HG03175 (cell line): Measurements from ENCODE around the gene CTNNB1.

Source experiments
- ATAC-seq: cut with Tn5 transposase; IDR thresholded peaks from one replicate; pipeline ENCODE4 v1.9.1; 2021; ENCODE audit warnings: mild to moderate bottlenecking, moderate library complexity; ENCODE audit not compliant: unreplicated experiment

The CTNNB1 gene

GRCh38 chr3:41190509-41191284 lies 8.6 kb upstream of the CTNNB1 start:
- ATAC-seq = no peak

GRCh38 chr3:41192885-41193284 lies 6.4 kb upstream of the CTNNB1 start:
- ATAC-seq = no peak

GRCh38 chr3:41193794-41194539 lies 5.3 kb upstream of the CTNNB1 start:
- no peak for ATAC-seq

GRCh38 chr3:41194701-41195100 lies 4.6 kb upstream of the CTNNB1 start:
- ATAC-seq = no peak

- ATAC-seq = no peak
These were observed 3.4 kb upstream of the CTNNB1 start for GRCh38 chr3:41195946-41196345.

- no peak for ATAC-seq
These were observed 2.5 kb upstream of the CTNNB1 start for GRCh38 chr3:41196499-41197410.

- ATAC-seq = no peak
These were observed 1.3 kb upstream of the CTNNB1 start for GRCh38 chr3:41198046-41198445.

GRCh38 chr3:41198526-41198925 lies 779 bp upstream of the CTNNB1 start:
- ATAC-seq = peak; percentile 6

GRCh38 chr3:41199866-41200668 lies 762 bp downstream of the CTNNB1 start:
- ATAC-seq = no peak

GRCh38 chr3:41200669-41201021 lies 1.3 kb downstream of the CTNNB1 start:
- no peak for ATAC-seq

GRCh38 chr3:41202075-41202833 lies 2.9 kb downstream of the CTNNB1 start:
- ATAC-seq = no peak

GRCh38 chr3:41202834-41203345 lies 3.6 kb downstream of the CTNNB1 start:
- no peak for ATAC-seq

- ATAC-seq = no peak
These were observed 5.1 kb downstream of the CTNNB1 start for GRCh38 chr3:41204369-41204768.

- no peak for ATAC-seq
These were observed 6.3 kb downstream of the CTNNB1 start for GRCh38 chr3:41205591-41205990.

- ATAC-seq = no peak
These were observed 8.1 kb downstream of the CTNNB1 start for GRCh38 chr3:41207355-41207754.

GRCh38 chr3:41208507-41209220 lies 9.4 kb downstream of the CTNNB1 start:
- ATAC-seq = no peak

GRCh38 chr3:41209646-41210045 lies 10.3 kb downstream of the CTNNB1 start:
- ATAC-seq = no peak

- no peak for ATAC-seq
These were observed 11.7 kb downstream of the CTNNB1 start for GRCh38 chr3:41210966-41211365.

GRCh38 chr3:41212088-41212487 lies 12.8 kb downstream of the CTNNB1 start:
- ATAC-seq = no peak
